ENCODE results near the gene LIX1L. TPM values are rescaled to one million over a fixed set of nuclear protein-coding genes. Genes with fewer than 3 reads are reported as not detected.

The LIX1L gene
- total RNA-seq, 4 donors from 2014 or later = 7.6 to 18.4 (median 11.3) TPM

DNA sequence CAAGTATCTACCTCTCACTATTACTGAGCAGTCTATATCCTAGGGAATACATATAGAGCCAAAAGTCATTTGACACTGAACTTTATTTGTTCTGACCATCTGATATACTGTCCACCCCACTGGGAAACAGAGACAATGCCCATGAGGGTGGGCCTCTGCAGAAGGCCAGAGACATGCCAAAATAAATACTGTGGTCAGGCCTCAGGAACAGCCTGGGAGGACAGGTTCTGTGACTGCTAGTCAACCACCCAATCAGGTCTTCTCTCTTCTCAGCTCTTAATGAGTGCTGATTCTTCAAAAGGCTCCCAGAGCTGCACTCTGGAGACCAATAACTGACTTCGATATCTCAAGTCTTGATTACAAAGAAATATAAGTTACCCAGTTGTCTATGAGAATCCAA is 66.7 kb downstream of the LIX1L start:
- peak overlapping the region; percentile 92 for H3K27ac ChIP-seq
- TF ChIP-seq POLR2A (IDR thresholded peaks at IDR 0.05) = no peak
- TF ChIP-seq, protein P1, sequence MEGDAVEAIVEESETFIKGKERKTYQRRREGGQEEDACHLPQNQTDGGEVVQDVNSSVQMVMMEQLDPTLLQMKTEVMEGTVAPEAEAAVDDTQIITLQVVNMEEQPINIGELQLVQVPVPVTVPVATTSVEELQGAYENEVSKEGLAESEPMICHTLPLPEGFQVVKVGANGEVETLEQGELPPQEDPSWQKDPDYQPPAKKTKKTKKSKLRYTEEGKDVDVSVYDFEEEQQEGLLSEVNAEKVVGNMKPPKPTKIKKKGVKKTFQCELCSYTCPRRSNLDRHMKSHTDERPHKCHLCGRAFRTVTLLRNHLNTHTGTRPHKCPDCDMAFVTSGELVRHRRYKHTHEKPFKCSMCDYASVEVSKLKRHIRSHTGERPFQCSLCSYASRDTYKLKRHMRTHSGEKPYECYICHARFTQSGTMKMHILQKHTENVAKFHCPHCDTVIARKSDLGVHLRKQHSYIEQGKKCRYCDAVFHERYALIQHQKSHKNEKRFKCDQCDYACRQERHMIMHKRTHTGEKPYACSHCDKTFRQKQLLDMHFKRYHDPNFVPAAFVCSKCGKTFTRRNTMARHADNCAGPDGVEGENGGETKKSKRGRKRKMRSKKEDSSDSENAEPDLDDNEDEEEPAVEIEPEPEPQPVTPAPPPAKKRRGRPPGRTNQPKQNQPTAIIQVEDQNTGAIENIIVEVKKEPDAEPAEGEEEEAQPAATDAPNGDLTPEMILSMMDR (IDR thresholded peaks at IDR 0.05) = no peak
- no peak for TF ChIP-seq EP300 (IDR thresholded peaks at IDR 0.05)
- no peak for TF ChIP-seq POLR2AphosphoS5 (IDR thresholded peaks at IDR 0.05)
- peaks cover 40% of the 10 kb centered on the region for H3K4me1 ChIP-seq
- peak overlapping the region; percentile 28 for H3K4me3 ChIP-seq
- no peaks in the 10 kb centered on the region for H3K36me3 ChIP-seq
- 25% methylated on average over 1 of the region's 1 CpG for WGBS
- DNase-seq (ENCODE audit: low spot score in 2 of 2) = no peak
- no peaks in the 10 kb centered on the region for H3K9me3 ChIP-seq
- H3K27me3 ChIP-seq = no peaks in the 10 kb centered on the region

DNA sequence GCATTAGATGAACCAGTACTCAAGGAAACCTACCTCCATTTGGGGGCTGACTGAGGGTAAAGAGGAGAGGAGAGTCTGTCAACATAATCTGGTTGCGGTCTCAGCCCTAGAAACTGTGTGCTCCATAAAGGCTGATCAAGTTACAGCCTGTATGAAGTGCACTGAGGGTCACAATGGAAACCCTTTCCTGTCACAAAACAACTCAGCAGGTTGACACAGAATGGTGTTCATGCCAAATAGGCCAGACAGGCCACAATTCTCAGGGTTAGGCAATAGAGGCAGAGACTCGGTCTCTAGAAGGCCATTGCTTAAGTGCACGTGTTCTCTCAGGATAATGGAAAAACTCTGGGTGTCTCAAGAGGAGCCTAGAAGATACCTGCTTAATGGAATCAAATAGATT is 68.1 kb downstream of the LIX1L start:
- Histone ChIP-seq H3K36me3 (no peaks in the 10 kb centered on the region), H3K27me3 (no peaks in the 10 kb centered on the region), H3K9me3 (no peaks in the 10 kb centered on the region), H3K4me3 (no peak overlapping the region), H3K4me1 (peaks cover 52% of the 10 kb centered on the region), H3K27ac (peak overlapping the region; percentile 92)
- no peak for DNase-seq (ENCODE audit: low spot score in 2 of 2)
- WGBS = 94% methylated on average over 3 of the region's 3 CpGs
- TF ChIP-seq POLR2A (IDR thresholded peaks at IDR 0.05) (no peak), EP300 (IDR thresholded peaks at IDR 0.05) (no peak), POLR2AphosphoS5 (IDR thresholded peaks at IDR 0.05) (no peak)
- TF ChIP-seq, protein P1 (IDR thresholded peaks at IDR 0.05) = no peak

DNA sequence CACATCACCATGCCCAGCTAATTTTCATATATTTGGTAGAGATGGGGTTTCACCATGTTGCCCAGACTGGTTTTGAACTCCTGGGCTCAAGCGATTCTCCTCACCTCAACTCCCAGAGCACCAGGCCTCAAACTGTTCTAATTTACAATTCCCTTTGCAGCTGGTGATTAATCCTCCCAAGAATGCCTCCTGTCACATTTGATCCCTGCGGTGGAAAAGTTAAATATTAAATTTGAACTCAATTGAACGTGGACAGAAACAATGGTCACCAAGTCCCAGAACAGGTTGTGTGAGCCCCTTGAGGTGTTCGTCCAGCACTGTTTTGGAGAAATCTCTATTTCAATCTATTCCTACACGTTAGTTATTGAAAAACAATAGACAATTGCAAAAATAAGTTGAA is 70.2 kb downstream of the LIX1L start:
- Histone ChIP-seq H3K36me3 (no peaks in the 10 kb centered on the region), H3K4me1 (peaks cover 52% of the 10 kb centered on the region), H3K27me3 (no peaks in the 10 kb centered on the region), H3K4me3 (no peak overlapping the region), H3K9me3 (no peaks in the 10 kb centered on the region), H3K27ac (no peak overlapping the region)
- no peak for TF ChIP-seq EP300 (IDR thresholded peaks at IDR 0.05)
- no peak for TF ChIP-seq POLR2A (IDR thresholded peaks at IDR 0.05)
- TF ChIP-seq POLR2AphosphoS5 (IDR thresholded peaks at IDR 0.05) = no peak
- TF ChIP-seq, protein P1 (IDR thresholded peaks at IDR 0.05) = no peak
- WGBS = 81% methylated on average over 5 of the region's 5 CpGs
- DNase-seq (ENCODE audit: low spot score in 2 of 2) = no peak

DNA sequence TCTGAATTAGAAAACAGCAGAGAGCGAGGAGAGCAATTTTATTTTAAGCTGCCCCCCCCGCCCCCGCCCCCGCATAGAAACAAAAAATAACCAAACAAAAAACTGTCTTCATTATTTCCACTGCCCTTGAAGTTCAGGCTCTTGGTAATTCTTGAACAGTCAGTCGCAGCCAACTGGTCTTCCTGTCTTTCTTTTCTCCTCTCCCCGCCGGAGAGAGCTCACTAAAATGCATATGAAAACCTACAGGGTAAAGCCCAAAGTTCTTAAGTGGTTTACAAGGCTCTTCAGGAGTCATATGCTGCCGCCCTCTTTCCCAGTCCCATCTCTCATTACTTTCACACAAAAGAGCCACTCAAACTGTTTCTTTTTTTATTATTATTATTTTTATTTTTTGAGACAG is 71.0 kb downstream of the LIX1L start:
- TF ChIP-seq, protein P1 (IDR thresholded peaks at IDR 0.05) = no peak
- TF ChIP-seq EP300 (IDR thresholded peaks at IDR 0.05) (no peak), POLR2A (IDR thresholded peaks at IDR 0.05) (no peak), POLR2AphosphoS5 (IDR thresholded peaks at IDR 0.05) (no peak)
- H3K4me1 ChIP-seq = peaks cover 44% of the 10 kb centered on the region
- no peak overlapping the region for H3K27ac ChIP-seq
- H3K9me3 ChIP-seq = no peaks in the 10 kb centered on the region
- no peak overlapping the region for H3K4me3 ChIP-seq
- 79% methylated on average over 8 of the region's 8 CpGs for WGBS
- H3K27me3 ChIP-seq = no peaks in the 10 kb centered on the region
- no peak for DNase-seq (ENCODE audit: low spot score in 2 of 2)
- no peaks in the 10 kb centered on the region for H3K36me3 ChIP-seq

DNA sequence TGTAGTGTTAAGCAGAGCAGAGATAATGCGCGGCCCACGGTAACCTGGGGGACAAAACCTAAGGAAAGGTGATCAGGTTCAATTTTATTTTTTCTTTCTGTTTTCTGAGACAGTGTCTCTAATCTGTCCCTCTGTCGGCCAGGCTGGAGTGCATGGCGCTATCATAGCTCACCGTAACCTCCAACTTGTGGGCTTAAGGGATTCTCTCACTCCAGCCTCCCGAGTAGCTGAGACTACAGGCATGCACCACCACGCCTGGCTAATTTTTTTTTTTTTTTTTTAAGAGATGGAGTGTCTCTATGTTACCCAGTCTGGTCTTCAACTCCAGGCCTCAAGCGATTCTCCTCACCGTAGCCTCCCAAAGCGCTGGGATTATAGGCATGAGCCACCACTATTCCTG is 71.4 kb downstream of the LIX1L start:
- Histone ChIP-seq H3K9me3 (no peaks in the 10 kb centered on the region), H3K4me1 (peaks cover 40% of the 10 kb centered on the region), H3K27me3 (no peaks in the 10 kb centered on the region), H3K27ac (no peak overlapping the region), H3K36me3 (no peaks in the 10 kb centered on the region), H3K4me3 (peak overlapping the region; percentile 63)
- DNase-seq (ENCODE audit: low spot score in 2 of 2) = no peak
- WGBS = 49% methylated on average over 11 of the region's 11 CpGs
- TF ChIP-seq POLR2AphosphoS5 (IDR thresholded peaks at IDR 0.05) (no peak), EP300 (IDR thresholded peaks at IDR 0.05) (no peak)

DNA sequence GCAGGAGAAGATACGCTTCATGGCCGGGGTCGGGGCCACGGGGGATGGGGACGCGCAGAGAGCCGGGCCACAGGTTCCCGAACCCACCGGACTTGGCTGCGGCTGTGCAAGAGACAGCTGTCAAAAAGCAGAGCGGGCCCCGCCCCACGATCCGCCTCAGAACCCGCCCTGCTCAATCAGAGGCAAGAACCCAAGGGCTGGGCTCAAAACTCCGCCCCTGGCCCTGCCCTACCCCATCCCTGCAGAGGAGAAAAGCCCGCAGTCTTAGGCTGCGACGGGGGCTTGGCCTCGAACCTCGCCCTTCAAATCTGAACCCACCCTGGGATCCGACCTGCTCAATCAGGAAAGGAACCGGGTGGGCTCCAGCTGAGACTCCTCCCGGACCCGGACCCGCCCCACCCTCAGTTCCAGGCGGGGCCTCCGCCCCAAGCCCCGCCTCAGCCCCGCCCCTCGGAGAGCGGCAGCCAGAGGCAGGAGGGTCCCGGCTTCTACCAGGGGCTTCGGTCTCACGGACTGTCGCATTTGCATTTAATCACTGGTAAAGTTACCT is 72.0 kb downstream of the LIX1L start, which contains the start of gene ANKRD35:
TSS of gene ANKRD35 (minus strand) at position 129 of the 550 bp plus-strand sequence. CDS start at position 21, 108 bp downstream.
- no peak within 1 kb of the TSS for H3K27ac ChIP-seq
- peaks cover 34% of the 10 kb centered on the region for H3K4me1 ChIP-seq
- TF ChIP-seq EP300 (IDR thresholded peaks at IDR 0.05) (no peak), POLR2AphosphoS5 (IDR thresholded peaks at IDR 0.05) (no peak), POLR2A (IDR thresholded peaks at IDR 0.05) (no peak)
- TF ChIP-seq, protein P1 (IDR thresholded peaks at IDR 0.05) = no peak
- no peaks in the 10 kb centered on the region for H3K27me3 ChIP-seq
- 3% methylated on average over 15 of the region's 36 CpGs for WGBS
- H3K9me3 ChIP-seq = no peaks in the 10 kb centered on the region
- peak within 1 kb of the TSS; percentile 63 for H3K4me3 ChIP-seq
- peak; percentile 93 to 96 for DNase-seq (ENCODE audit: low spot score in 2 of 2)
- no peaks in the 10 kb centered on the region for H3K36me3 ChIP-seq
